Stimulated activated CD8-positive, alpha-beta memory T cell treated with anti-CD3 and anti-CD28 coated beads, Interleukin-7, amount 100 ng/mL, for 1 hour (primary cell): ENCODE data around the gene HMGA1.

ENCODE experiments used
- DNase-seq, 2 donors: peaks; one replicate each; pipeline ENCODE4 v3.0.0-alpha.2; 2020; ENCODE audit warnings: low read depth in 2 of 2

Gene HMGA1

DNA sequence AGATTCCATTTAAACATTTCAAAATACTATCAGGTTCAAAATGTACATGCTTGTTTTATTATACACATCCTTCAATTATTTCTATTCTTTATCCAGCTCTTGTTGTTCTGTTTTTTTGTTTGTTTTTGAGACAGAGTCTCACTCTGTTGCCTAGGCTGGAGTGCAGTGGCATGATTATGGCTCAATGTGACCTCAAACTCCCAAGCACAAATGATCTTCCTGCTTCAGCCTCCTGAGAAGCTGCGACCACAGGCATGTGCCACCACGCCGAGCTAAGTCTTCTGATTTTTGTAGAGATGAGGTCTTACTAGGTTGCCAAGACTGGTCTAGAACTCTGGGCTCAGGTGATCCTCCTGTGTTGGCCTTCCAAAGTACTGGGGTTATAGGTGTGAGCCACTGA lies 56.3 kb downstream of the HMGA1 start:
- DNase-seq = no peak

DNA sequence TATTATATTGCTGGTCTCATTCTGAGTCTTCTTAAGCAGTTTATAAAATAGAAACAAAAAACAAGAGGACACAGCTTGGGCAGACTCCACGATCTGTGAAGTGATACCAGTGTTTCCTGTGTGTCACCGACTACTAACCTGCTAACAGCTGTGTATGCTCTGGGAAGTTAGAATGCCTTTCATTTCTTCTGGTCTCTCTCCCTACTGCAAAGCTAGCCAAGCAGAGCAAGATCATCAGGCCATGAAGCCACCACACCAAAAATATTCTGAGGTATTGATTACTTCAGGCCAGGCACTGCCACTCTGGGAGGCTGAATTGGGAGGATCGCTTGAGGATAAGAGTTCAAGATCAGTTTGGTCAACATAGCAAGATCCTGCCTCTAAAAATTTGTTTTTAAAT lies 59.0 kb downstream of the HMGA1 start:
- DNase-seq = no peak
